ENCODE results near the gene UST. TPM values are rescaled to one million over a fixed set of nuclear protein-coding genes. Genes with fewer than 3 reads are reported as not detected.

Gene UST
- total and polyA plus RNA-seq, 2 of the 8 experiments (the other 6 are each of a cell fraction or from before 2014, with no cell fraction given) = 13.5 to 34.5 TPM

- TF ChIP-seq CTBP2 (IDR thresholded peaks at IDR 0.05; ENCODE audit: borderline replicate concordance, insufficient read depth, insufficient read length, low read length) (no peak), CHD1 (IDR thresholded peaks at IDR 0.05; ENCODE audit: low read depth, low read length) (no peak), NRF1 (IDR thresholded peaks at IDR 0.05; ENCODE audit: low read depth, low read length) (no peak), CBX8 (IDR thresholded peaks at IDR 0.05; ENCODE audit: borderline replicate concordance, low read depth, low read length) (no peak)
Observed at GRCh38 chr6:148963738-148964137, 216.9 kb downstream of the UST start (continued).

All from H1 (cell line).